ENCODE measurements around the gene NRL.
A peak's percentile ranks its signal among the peaks of the same experiment; 100 is the strongest.

Gene NRL

DNA sequence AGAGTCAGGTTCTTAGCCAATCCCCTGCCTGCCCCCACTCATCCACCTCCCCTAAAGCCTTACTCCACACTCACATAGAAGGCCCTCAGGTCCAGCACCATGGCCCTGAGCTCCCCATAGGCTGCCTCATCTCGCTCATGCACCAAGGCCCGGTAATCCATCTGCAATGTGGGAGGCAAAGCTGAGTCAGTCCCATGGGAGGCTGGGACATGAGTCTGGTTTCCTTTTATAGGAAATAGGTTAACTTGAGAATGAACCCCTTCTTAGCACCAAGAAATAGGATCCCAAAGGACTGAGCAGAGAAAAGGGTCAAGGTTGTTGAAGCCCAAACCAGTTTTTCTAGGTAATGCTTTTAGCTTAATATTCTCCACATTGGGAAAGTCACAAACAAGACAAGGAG, 28.8 kb upstream of the NRL start:
- no peak for DNase-seq

DNA sequence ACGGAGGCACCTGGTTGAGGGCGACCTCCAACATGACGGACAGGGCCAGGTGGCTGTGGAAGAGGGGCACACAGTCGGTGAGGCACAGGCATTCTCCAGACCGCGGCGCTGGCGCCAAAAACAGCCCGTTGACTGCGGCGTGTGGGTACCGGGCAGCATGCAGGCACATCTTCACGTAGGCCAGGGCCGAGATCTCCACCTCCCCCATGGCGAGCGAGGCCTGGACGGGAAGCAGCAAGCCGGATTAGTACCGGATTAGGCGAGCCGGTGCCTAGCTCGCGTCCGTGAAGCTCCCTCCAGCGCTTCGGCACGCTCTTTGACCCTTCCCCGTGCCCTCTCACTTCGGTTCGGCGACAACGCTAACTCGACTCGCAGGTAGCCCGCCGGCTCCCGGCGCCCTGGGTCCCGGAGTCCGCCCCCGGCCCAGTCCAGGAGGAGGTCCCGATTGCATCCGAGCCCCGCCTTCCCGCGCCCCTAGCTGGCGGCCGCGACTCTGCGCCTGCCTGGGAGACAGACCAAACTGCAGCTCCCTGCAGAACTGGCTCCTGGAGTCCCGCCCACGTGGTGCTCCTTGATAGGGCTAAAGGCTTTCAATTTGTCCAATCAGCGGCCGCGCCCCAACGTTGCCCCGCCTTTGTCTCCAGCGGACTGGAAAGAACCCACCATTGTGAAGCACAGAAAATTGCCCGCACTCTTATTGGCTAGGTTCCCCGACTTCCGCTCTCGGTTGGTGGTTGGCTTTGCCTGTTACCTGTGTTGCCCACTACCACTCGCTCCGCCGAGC, 26.5 kb upstream of the NRL start, which contains the start of gene EMC9:
EMC9 (minus strand) TSS at position 495 of the 784 bp plus-strand sequence; CDS start at position 208, 287 bp downstream.
- peak; percentile 98 for DNase-seq

DNA sequence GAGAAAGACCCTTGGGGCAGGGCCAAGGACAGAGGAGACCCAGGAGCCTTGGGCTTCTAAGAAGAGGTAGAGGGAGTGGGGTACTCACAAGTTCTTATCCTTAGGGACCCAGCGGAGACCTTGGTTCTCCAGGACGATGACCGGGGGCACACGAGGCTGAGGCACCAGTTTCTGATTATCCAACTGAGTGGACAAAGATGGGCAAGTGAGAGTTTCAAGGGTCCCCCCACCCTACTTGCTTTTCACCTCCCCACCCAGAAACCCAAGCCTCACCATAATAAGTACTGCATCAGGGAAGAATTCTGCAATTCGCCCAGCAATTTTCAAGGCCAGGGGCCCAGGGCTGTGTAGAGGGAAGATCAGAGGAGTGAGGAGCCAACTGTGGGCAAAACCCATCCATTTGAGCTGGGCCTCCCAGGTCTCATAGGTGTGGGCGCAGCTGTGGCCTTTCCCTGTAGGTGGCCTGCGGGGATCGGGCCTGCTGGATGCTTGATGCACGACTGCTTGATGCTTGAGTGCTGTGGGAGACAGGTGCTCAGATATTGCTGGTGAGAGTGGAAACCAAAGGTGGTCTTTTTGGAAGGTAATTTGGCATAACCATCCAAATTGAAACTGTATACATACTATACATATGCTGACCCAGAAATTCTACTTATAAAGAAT, 24.7 kb upstream of the NRL start:
- no peak for DNase-seq

DNA sequence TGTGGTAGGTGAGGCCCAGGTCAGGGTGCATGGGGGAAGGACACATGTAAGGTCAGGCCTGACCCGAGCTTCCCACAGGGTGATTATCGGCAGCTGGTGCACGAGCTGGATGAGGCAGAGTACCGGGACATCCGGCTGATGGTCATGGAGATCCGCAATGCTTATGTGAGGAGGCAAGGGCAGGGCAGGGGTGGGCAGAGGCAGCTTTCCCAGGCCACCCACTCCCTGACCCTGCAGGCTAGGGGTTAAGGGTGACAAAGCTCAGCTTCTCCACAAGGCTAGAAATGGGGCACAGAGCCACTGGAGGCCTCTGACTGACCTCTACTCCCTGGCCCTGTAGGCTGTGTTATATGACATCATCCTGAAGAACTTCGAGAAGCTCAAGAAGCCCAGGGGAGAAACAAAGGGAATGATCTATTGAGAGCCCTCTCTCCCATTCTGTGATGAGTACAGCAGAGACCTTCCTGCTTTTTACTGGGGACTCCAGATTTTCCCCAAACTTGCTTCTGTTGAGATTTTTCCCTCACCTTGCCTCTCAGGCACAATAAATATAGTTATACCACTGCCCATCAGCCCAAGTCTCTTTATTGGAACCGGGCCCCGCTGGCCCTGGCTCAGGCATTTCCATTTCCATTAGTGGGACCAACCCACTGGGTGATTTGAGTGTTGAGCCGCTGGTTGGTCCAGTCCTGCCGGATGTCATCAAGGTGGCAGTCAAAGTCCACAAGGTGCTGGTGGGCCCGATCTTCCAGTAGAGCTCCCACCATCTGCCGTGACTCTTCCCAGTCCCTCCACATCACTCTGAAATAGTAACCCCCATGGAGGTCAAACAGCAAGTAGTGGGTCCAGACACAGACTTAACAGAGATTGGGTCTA, 23.9 kb upstream of the NRL start:
- DNase-seq = no peak

DNA sequence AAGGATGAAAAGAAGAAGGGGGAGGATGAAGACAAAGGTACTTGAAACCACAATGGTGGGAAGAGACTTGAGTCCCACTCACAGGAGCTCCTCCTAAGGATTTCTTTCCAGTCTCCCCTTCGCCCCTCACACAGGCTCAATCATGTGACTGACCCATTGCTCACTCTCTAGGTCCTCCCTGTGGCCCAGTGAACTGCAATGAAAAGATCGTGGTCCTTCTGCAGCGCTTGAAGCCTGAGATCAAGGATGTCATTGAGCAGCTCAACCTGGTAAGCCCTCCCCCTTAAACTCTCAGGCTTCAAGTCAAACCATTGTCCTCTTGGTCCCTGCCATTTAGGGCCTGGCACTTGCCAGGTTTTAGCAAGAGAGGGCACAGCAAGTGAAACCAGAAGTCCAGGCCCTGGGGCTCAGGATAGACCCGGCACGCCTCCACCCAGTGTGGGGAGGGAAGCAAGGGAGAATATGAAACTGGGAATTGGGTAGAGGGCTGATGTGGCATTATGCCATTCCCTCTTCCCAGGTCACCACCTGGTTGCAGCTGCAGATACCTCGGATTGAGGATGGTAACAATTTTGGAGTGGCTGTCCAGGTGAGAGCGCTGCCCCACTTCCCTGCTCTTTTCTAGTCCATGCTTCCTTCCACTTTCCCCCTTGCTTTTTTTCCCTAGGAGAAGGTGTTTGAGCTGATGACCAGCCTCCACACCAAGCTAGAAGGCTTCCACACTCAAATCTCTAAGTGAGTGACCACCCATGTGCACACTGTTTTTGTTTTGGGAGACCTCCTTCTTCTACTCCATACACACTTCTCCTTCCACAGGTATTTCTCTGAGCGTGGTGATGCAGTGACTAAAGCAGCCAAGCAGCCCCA, 23.0 kb upstream of the NRL start:
- no peak for DNase-seq

DNA sequence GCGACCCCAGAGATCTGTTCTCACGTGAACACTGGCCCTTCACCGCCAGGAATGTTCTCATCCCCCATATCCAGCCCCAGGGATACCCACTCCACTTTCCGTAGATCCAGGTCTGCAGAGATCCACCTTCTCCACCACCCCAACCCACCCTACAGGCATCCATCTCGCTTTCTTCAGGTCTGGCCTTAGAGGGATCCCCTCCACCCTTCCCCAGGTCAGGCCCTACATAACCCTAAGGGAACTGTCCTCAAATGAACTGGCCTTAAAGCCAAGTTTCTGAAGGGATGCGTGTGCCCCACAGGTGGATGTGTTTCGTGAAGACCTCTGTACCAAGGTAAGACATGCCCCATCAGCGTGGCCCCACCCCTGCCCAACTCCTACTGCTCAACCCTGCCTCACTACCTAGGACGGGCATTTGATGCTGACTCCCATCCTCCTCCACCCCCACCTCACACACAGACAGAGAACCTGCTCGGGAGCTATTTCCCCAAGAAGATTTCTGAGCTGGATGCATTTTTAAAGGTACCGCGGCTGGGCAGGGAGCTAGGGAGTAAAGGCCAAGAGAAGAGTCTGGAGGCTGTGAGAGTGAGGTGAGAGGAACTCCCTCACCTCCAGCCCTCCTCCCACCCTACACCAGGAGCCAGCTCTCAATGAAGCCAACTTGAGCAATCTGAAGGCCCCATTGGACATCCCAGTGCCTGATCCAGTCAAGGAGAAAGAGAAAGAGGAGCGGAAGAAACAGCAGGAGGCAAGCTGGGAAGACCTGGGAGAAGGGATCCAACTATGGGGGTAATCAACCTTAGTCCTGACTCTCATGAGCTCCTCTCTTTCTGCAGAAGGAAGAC, 22.2 kb upstream of the NRL start:
- no peak for DNase-seq

DNA sequence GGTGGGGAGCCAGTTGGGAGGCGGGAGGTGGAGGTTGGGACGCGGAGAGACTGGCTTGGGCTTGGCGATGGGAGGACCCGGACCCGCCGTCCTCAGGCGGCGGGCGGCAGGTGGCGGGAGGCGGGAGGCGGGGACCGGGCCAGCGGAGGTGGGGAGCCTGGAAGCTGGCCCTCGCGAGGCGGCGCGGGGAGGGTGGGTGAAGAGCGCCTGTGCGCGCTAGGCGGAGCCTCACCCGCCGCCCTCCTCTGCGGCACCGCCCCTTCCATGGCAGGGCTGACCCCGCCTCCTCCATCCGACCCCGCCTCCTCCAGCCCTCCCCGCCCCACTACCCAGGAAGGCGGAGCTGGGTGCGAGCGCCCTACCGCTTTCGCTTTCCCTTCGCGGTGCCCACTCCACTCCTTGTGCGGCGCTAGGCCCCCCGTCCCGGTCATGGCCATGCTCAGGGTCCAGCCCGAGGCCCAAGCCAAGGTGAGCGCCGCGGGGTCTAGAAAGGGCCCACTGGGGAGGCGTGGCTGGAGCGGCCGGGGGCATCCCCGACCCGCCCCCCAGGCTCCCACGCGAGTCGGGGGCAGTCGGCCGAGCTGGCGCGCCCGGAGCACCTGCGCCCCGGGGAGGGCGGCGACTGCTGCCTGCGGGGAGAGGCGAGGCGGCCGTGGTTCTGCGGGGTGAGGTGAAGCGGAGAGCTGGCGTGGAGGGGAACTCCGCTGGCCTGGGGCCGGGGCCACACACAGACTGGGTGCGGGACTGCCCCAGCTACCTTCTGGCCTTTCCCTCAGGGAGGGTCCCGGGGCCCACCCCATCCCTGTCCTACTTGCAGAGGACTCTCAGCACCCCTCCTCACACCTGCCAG, 21.3 kb upstream of the NRL start, which contains the start of gene PSME1:
PSME1 (plus strand) TSS at position 361 of the 850 bp plus-strand sequence; CDS start at position 430, 69 bp downstream.
- peak; percentile 97 for DNase-seq

DNA sequence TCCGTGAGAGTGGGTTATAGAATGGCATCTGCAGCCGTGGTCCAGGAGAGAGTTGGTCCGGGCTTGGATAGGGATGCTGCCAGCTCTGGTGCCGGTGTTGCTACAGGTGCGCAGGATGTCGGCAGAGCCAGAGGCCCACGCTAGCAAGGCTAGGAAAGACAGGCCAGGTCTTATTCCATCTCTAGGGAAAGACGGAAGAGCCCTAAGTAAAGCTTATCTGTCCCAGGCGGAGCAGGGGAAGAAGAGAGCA, 20.8 kb upstream of the NRL start:
- DNase-seq = no peak

DNA sequence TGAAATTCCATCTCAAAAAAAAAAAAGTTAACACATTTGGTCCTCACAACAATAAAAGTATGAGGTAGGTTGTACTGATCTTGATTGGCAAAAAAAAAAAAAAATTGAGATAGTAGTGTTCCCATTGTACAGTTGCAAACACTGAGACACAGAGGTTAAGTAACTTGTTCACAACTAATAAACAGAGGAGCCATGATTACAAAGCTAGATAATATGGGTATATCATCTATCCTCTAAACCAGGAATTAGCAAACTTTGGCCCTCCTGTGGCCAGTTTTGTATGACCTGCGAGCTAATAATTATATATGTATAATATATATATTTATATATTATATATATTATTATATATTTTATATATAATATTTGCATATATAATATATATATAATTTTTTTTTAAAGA, 19.0 kb upstream of the NRL start:
- DNase-seq = no peak

DNA sequence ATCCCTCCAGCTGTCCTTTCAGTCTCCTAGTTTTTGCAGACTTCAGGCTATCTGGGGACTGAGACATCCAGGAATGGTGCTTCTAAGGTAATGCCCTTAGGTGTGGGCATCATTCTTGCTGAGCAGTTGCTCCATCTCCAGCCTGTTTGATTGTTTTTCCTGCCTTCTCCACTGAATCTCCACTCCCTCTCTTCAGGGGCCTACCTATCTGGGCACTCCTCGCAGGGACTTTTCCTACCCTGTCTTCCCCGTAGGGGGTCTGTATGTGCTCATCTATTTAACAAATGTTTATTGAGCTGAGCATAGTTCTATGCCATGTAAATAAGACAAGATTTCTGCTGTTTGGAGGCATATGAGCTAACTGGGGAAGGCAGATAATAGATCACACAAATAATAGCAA, 18.2 kb upstream of the NRL start:
- no peak for DNase-seq

DNA sequence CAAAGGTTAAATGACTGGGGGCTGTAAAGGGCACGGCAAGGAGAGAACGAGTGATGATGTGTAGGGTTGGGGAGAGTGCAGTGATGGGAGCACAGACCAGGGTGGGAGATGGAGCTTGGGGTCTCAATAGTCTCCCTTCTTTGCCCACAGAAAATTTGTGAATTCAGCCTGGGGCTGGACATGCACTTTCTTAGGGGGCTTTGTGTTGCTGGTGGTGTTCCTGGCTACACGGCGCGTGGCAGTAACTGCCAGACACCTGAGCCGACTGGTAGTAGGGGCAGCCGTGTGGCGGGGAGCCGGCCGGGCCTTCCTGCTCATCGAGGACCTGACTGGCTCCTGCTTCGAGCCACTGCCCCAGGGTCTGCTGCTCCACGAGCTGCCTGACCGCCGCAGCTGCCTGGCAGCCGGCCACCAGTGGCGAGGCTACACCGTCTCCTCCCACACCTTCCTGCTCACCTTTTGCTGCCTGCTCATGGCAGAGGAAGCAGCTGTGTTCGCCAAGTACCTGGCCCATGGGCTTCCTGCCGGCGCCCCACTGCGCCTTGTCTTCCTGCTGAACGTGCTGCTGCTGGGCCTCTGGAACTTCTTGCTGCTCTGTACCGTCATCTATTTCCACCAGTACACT, 17.4 kb upstream of the NRL start:
- DNase-seq = peak; percentile 46

DNA sequence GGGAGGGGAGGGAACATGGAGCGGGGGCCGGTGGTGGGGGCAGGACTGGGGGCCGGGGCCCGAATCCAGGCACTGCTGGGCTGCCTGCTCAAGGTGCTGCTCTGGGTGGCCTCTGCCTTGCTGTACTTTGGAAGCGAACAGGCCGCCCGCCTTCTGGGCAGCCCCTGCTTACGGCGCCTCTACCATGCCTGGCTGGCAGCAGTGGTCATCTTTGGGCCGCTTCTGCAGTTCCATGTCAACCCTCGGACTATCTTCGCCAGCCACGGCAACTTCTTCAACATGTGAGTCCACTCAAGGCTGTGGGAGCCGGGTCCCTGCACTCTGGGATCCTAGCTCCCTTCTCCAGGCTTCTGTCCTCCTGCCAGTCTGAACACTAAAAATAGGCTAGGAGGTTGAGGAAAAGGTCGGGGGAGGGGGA, 16.8 kb upstream of the NRL start:
- DNase-seq = no peak

DNA sequence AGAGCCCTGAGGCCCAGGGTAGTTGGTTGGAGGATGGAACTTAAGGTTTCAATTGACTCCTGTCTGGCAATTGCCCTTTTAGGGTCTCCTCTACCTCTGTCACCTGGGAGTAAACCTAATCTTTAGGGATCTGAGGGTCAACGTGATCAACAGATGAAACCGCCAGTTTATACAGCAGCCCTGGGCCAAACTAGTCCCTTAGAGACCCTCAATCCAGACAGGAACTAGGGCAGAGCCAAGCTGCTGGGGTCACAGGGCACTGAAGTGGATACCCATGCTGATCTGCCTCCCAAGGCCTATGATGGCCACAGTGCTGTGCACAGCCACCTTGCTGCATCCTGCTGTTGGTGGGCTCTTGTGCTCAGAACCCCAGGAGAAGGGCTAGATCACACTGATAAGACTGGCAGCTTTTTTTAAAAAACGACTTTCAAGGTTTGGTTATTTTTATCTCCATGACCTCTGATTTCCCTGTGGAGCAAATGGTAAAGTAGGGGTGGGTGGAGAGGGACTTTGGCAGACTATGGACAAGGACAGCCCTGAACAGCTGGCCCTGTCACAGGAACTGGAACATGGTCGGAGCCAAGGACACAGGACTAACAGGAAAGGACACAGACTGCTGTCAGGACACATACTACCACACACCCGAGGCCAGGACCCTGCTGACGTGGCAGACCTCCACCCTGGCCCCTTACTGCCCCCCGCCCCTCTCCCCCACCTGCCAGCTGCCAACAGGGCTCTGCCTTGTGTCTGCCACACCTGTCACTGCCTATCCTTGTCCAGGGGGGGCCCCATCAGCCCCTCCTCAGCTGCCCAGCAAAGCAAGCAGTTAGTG, 16.2 kb upstream of the NRL start:
- DNase-seq = no peak

DNA sequence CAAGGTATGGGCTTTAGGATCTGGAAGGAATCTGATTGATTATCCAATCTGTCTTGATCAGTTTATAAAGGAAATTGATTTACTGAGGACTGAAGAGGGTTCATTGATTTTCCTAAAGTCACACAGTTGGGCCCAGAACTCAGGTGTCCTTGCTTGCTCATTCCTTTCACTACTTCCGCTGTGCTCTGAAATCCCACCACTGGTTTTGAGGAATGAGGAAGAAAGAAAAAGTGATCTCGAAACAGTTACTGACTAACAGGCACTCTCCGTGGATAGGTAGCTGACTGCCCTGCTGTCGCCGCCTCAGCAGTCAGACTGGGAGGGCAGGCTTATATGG, 15.6 kb upstream of the NRL start, which contains the start of gene FITM1:
FITM1 (plus strand) TSS at position 280 of the 337 bp plus-strand sequence. CDS start 905 bp downstream, outside the sequence.
- no peak for DNase-seq

DNA sequence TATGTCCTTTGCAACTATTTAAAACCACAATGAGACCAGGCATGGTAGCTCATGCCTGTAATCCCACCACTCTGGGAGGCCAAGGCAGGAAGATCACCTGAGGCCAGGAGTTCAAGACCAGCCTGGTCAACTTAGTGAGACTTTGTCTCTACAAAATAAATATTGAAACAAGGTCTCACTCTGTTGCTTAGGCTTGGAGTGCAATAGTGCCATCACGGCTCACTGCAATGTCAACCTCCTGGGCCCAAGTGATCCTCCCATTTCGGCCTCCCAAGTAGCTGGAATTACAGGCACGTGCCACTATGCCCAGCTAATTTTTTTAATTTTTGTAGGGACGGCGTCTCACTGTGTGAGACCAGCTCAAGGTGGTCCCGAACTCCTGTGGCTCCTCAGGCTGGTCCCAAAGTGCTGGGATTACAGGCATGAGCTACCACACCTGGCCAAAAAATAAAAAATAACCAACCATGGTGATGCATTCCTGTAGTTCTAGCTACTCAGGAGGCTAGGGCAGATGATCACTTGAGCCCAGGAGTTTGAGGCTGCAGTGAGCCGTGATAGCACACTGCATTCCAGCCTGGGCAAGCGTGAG, 14.8 kb upstream of the NRL start:
- DNase-seq = no peak

DNA sequence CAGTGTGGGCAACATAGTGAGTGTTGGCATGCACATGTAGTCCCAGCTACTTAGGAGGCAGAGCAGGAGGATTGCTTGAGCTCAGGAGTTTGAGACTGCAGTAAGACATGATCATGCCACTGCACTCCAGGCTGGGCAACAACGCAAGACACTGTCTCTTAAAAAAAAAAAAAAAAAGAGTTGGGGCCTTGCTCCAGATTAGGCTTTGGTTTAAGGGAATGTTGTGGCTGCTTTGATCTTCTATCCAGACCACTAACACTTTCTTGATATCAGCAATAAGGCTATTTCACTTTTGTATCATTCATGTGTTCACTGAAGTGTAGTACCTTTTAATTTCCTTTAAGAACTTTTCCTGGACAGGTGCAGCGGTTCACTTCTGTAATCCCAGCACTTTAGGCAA, 12.9 kb upstream of the NRL start:
- no peak for DNase-seq

DNA sequence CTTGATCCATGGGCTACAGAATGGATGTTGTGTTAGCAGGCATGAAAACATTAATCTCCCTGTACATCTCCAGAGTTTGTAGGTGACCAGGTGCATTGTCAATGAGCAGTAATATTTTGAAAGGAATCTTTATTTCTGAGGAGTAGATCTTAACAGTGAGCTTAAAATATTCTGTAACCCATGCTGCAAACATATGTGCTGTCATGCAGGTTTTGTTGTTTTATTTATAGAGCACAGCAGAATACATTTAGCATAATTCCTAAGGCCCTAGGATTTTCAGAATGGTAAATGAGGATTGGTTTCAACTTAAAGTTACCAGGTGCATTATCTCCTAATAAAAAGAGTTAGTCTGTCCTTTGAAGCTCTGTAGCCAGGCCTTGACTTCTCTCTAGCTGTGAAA, 12.2 kb upstream of the NRL start:
- DNase-seq = no peak
